Glutamatergic neuron (in vitro differentiated cells): ENCODE data around the gene PAX7. TPM values are rescaled to one million over a fixed set of nuclear protein-coding genes. Genes with fewer than 3 reads are reported as not detected.

Source experiments
- DNase-seq: peaks from one replicate; pipeline ENCODE4 v3.0.0; 2022
- H3K27ac Mint-ChIP-seq: one replicate; pipeline ENCODE4 v1.8.0; 2020; ENCODE audit warnings: mild to moderate bottlenecking, mixed read lengths, inconsistent platforms; ENCODE audit not compliant: unreplicated experiment
- H3K27me3 Mint-ChIP-seq: one replicate; pipeline ENCODE4 v1.8.0; 2020; ENCODE audit warnings: mild to moderate bottlenecking, moderate library complexity, mixed read lengths, inconsistent platforms; ENCODE audit not compliant: unreplicated experiment
- H3K36me3 Mint-ChIP-seq: one replicate; pipeline ENCODE4 v1.8.0; 2020; ENCODE audit warnings: mild to moderate bottlenecking, mixed read lengths, inconsistent platforms; ENCODE audit not compliant: unreplicated experiment
- H3K4me1 Mint-ChIP-seq: one replicate; pipeline ENCODE4 v1.8.0; 2020; ENCODE audit warnings: mild to moderate bottlenecking, low read depth, mixed read lengths, inconsistent platforms; ENCODE audit not compliant: unreplicated experiment
- H3K4me3 Mint-ChIP-seq: one replicate; pipeline ENCODE4 v1.8.0; 2020; ENCODE audit warnings: mild to moderate bottlenecking, mixed read lengths, inconsistent platforms; ENCODE audit not compliant: unreplicated experiment
- H3K9me3 Mint-ChIP-seq: one replicate; pipeline ENCODE4 v1.8.0; 2020; ENCODE audit warnings: mild to moderate bottlenecking, moderate library complexity, mixed read lengths, inconsistent platforms; ENCODE audit not compliant: unreplicated experiment
- total RNA-seq: library from RNA; stranded (reverse); fragmentation: NEBNext Ultra II Directional; extraction: Animal tissue kit (Norgen Biotek cat#: 25700); gene quantifications from one replicate; pipeline ENCODE4 v1.2.1, GENCODE V29; 2021; ENCODE audit not compliant: unreplicated experiment
- TF ChIP-seq, protein P1 (sequence below): fragments of 200-600 bp; sonication (generic); IDR thresholded peaks from one replicate; pipeline ENCODE4 v1.5.0; 2021; ENCODE audit not compliant: partially characterized antibody, unreplicated experiment

Gene PAX7
- total RNA-seq, 1 donor from 2014 or later, result 0.07 TPM

DNA sequence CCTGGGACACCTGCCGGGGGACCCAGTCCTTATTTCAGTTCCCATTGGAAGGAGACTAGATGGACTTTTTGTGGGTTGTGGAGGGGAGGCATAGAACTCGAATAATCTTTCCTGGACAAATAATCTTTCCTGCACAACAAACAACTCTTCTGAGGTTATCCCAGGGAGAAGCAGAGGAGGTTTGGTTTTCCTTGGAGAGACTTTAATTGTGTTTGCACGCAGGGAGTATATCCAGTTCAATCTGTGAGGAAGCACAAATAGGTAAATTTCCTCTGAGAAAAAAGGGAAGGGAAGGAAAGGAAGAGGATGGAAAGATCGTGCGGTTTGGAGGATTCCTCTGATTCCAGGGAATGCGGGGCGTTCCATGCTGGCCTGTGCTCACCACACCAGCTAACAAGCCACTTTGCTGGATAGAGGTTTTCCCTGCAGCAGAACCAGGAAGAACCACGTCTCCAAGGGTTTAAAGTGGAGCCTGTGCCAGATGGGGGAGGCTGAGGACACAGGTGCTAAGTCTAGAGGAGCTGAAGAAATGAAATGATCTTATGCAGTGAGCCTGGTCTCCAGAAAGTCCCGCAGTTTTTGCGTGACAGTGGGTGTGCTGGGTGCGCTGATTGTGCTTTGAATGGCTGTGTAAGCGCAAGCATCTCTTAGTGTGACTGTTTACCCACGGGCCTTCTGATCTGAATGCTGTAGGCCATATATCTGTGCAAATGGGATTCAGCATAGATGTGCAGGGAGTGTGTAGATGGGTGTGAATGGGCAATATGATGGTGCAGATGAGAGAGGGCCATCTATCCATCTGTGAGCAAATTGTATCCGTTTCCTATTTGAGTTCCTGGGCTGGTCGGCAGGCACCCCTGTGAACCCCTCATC lies 7.6 kb downstream of the PAX7 start:
- Mint-ChIP-seq H3K4me3 (peak overlapping the region; percentile 28), H3K27ac (no peak overlapping the region), H3K9me3 (peaks cover 20% of the 10 kb centered on the region), H3K36me3 (no peaks in the 10 kb centered on the region), H3K4me1 (peaks cover 36% of the 10 kb centered on the region), H3K27me3 (peaks cover 68% of the 10 kb centered on the region)
- TF ChIP-seq, protein P1, sequence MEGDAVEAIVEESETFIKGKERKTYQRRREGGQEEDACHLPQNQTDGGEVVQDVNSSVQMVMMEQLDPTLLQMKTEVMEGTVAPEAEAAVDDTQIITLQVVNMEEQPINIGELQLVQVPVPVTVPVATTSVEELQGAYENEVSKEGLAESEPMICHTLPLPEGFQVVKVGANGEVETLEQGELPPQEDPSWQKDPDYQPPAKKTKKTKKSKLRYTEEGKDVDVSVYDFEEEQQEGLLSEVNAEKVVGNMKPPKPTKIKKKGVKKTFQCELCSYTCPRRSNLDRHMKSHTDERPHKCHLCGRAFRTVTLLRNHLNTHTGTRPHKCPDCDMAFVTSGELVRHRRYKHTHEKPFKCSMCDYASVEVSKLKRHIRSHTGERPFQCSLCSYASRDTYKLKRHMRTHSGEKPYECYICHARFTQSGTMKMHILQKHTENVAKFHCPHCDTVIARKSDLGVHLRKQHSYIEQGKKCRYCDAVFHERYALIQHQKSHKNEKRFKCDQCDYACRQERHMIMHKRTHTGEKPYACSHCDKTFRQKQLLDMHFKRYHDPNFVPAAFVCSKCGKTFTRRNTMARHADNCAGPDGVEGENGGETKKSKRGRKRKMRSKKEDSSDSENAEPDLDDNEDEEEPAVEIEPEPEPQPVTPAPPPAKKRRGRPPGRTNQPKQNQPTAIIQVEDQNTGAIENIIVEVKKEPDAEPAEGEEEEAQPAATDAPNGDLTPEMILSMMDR, result no peak
- DNase-seq, result no peak

- H3K27me3 Mint-ChIP-seq, result peaks cover 64% of the 10 kb centered on the region
- no peak overlapping the region for H3K27ac Mint-ChIP-seq
- H3K4me3 Mint-ChIP-seq, result peak overlapping the region; percentile 22
- TF ChIP-seq, protein P1, result no peak
- peaks cover 15% of the 10 kb centered on the region for H3K9me3 Mint-ChIP-seq
- no peaks in the 10 kb centered on the region for H3K36me3 Mint-ChIP-seq
- no peak for DNase-seq
- peaks cover 30% of the 10 kb centered on the region for H3K4me1 Mint-ChIP-seq
Measured at GRCh38 chr1:18638835-18639364, 8.3 kb downstream of the PAX7 start.

DNA sequence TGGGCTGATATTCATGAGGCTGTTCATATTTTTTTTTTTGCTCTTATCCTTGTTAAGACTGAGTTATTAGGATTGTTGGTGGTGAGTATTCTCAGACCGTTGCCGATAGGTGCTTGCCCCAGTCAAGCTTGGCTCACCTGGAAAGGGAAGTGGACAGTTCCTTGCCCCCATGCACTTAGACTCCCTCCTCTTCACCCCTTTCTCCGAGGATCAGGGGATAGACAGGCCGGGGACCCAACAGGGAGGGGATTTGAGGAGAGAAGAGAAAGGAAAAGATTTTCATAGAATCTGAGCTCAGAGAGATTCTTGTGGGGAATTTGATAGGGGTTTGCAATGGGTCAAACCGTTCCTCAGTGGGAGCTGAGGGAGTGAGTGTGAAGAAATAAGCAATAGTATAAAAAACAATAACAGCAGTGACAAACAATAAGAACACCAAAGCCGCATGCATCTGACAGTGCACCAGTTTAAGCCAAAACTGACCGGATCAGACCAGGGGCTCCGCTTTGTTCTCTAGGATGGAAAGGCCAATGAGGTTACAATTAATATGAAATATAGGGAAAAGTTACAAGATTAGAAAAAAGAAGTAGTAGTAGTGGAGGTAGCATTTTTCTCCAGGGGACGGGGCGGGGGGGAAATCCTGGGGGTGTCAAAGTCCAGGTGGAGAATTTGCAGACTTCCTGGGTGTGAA lies 8.9 kb downstream of the PAX7 start:
- DNase-seq, result no peak
- peaks cover 61% of the 10 kb centered on the region for H3K27me3 Mint-ChIP-seq
- H3K36me3 Mint-ChIP-seq, result no peaks in the 10 kb centered on the region
- TF ChIP-seq, protein P1, result no peak
- no peak overlapping the region for H3K27ac Mint-ChIP-seq
- H3K4me3 Mint-ChIP-seq, result no peak overlapping the region
- H3K4me1 Mint-ChIP-seq, result peaks cover 30% of the 10 kb centered on the region
- H3K9me3 Mint-ChIP-seq, result peaks cover 14% of the 10 kb centered on the region

DNA sequence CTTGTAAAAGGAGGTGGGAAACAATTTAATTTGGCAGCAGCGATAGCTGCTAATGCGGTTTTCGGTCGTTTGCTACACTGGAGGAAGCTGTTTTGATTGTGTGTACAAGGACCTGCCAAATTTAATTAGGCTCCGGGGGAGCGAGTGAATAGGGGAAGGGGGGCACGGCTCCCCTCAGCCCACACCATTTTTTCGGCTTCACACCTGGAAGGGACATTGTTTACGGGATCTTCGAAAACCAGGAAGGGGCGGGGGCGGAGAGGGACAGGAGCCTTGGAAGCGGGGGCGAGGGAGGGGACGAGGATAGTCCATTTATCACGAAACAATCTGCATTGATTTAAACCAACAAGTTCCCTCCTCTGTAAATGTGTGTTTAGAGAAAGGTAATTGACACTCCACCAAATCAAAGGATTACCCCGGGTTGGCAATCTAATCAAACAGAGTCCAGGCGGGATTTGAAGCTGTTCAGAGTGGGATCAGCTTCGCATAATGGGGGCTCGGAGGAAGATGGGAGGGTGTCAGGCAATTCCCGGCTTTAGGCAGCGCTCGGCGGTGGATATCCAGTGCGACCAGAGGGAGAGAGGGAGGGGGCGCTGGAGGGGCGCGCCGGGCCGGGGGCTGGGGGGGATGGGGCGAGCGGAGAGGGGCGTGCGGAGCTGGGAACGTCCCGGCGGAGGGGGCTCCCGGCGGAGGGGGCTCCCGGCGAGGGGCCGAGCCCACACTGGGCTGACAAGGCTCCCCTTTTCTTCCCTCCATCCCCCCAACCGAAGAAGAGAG lies 9.8 kb downstream of the PAX7 start:
- no peak for DNase-seq
- TF ChIP-seq, protein P1, result no peak
- Mint-ChIP-seq H3K4me1 (peaks cover 36% of the 10 kb centered on the region), H3K9me3 (peaks cover 14% of the 10 kb centered on the region), H3K27ac (no peak overlapping the region), H3K27me3 (peaks cover 63% of the 10 kb centered on the region), H3K4me3 (peak overlapping the region; percentile 3), H3K36me3 (no peaks in the 10 kb centered on the region)
